Heart left ventricle (tissue), 13 donors: ENCODE results near the gene CELA3A.

Source experiments
- POLR2A ChIP-seq, 2 donors: fragments of 450-650 bp; IDR thresholded peaks; one replicate each; pipeline ENCODE4 v1.6.1; 2017; ENCODE audit warnings: antibody characterized with exemption in 2 of 2, mild to moderate bottlenecking in 2 of 2, moderate library complexity in 2 of 2
- TF ChIP-seq, protein P1 (sequence below), 12 donors: fragments of 200-600 bp; sonication (generic) in 4 of 12; IDR thresholded peaks; one replicate each; pipeline versions ENCODE4 v1.5.0 to v1.8.0; 2018 to 2022; ENCODE audit warnings: antibody characterized with exemption in 12 of 12, mild to moderate bottlenecking in 5 of 12
- donor health status: ischemic (EF 13 %, LVEDD 7.1; RV severe dilation, severe dysfunction).
- donor health status: DM: no; HTN: yes; CAD: no.
- donor health status: DM: no; HTN: no; CAD: no.
- donor health status: ischemic (EF 25% LVEDD 6.9; RV normal size, moderate dysfunction).
- donor health status: ischemic (EF 25% LVEDD 5.7; RV mildly dilated, moderate dysfunction).
- donor health status: ischemic (EF 35%, LVEDD 5.7; RV mildly dilated, moderate dysfunction).
- donor health status: nonischemic (EF 11% LVEDD 7.7; RV severe dilation, severe dysfunction).
- donor health status: DM: yes; HTN: yes; CAD: no.
- donor health status: PGD.
- donor health status: ischemic (EF 29% LVEDD 5.4; RV normal size, mild dysfunction).
- donor health status: nonischemic (EF 23%, LVEDD 6.1; RV moderate dilation, normal function).

DNA sequence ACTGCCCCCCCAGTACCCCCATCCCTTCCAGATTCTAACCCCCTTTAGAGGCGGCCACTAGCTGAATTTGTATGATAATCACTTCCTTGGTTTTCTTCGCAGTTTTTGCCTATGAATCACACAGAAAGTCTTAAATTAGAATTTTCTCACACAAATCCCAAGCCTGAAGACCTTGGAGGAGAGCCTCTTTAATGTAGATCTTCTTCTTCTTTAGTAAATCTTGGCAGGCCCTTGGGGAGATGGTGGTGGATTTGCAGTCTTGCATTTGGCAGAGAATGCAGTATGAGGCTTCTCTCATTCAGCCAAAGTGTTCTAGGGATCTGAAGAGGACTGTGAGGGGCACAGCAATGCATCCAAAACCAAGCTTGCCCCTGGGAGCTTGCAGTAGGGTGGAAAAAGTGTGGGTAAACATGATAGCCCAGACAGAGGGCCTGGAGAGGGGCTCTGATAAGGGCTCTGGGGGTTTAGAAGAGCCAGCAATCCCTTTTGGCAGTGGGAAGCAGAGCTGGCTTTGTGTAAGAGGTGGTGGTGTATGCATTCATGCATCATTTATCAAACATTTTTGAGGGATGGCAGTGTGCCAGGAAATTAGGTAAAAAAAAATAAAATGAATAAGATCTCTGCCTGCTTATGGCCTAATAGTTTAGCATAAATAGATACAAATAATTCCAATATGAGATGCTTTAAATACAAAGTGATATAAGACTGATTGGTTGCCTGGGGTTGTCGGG, 43.4 kb downstream of the CELA3A start:
- TF ChIP-seq POLR2A (IDR thresholded peaks at IDR 0.05): no peak
- TF ChIP-seq, protein P1, sequence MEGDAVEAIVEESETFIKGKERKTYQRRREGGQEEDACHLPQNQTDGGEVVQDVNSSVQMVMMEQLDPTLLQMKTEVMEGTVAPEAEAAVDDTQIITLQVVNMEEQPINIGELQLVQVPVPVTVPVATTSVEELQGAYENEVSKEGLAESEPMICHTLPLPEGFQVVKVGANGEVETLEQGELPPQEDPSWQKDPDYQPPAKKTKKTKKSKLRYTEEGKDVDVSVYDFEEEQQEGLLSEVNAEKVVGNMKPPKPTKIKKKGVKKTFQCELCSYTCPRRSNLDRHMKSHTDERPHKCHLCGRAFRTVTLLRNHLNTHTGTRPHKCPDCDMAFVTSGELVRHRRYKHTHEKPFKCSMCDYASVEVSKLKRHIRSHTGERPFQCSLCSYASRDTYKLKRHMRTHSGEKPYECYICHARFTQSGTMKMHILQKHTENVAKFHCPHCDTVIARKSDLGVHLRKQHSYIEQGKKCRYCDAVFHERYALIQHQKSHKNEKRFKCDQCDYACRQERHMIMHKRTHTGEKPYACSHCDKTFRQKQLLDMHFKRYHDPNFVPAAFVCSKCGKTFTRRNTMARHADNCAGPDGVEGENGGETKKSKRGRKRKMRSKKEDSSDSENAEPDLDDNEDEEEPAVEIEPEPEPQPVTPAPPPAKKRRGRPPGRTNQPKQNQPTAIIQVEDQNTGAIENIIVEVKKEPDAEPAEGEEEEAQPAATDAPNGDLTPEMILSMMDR (IDR thresholded peaks at IDR 0.05): no peak
